Caco-2 (cell line): Measurements from ENCODE around the gene TOMT. TPM values are rescaled to one million over a fixed set of nuclear protein-coding genes. Genes with fewer than 3 reads are reported as not detected.

ENCODE experiments used
- Bru-seq: library from RNA; stranded (reverse); fragments of 400-500 nt; gene quantifications from one replicate; lab custom pipeline; 2021; lab: Mats Ljungman, UMichigan
- BruChase-seq, 2 experiments: library from RNA; stranded (reverse); fragments of 400-500 nt; gene quantifications; one replicate each; lab custom pipeline; 2021; lab: Mats Ljungman, UMichigan
- BruUV-seq: library from RNA; stranded (reverse); fragments of 400-500 nt; replicated peaks from 2 replicates; lab custom pipeline; 2021; lab: Mats Ljungman, UMichigan
- CTCF ChIA-PET: fragments of 300-600 bp; sonication (Branson Sonifier 250); formaldehyde crosslinking; loops from one replicate; lab custom pipeline; 2022; ENCODE audit warnings: antibody characterized with exemption; lab: Charles Lee
- POLR2A ChIA-PET: fragments of 300-600 bp; sonication (Branson Sonifier 250); formaldehyde crosslinking; loops from one replicate; lab custom pipeline; 2022; ENCODE audit warnings: antibody characterized with exemption; lab: Charles Lee
- DNase-seq, 2 experiments: peaks; one replicate each; pipeline versions ENCODE4 v3.0.0 to v3.0.0-alpha.2; 2020 to 2022
- H3K27me3 ChIP-seq: replicated peaks from 2 replicates; pipeline ENCODE4 v1.6.0; 2011; ENCODE audit warnings: low read length; ENCODE audit not compliant: control insufficient read depth, insufficient read depth
- H3K36me3 ChIP-seq: 2 replicates; pipeline ENCODE4 v1.5.1; 2011; ENCODE audit warnings: low read length; ENCODE audit not compliant: control insufficient read depth, insufficient read depth
- H3K4me1 ChIP-seq: fragments of 250-450 bp; sonication (Bioruptor Pico); 2 replicates; pipeline ENCODE4 v1.5.1; 2020; ENCODE audit warnings: mild to moderate bottlenecking
- H3K4me3 ChIP-seq: 2 replicates; pipeline ENCODE4 v1.5.1; 2011; ENCODE audit warnings: low read depth, mild to moderate bottlenecking, control low read depth, low read length
- H3K9me3 ChIP-seq: fragments of 250-450 bp; sonication (Bioruptor Pico); 2 replicates; pipeline ENCODE4 v1.5.1; 2020; ENCODE audit warnings: mild to moderate bottlenecking, moderate library complexity
- H3K27ac Mint-ChIP-seq: one replicate; pipeline ENCODE4 v1.8.0; 2022; ENCODE audit warnings: mixed read lengths; ENCODE audit not compliant: unreplicated experiment
- H3K27me3 Mint-ChIP-seq: one replicate; pipeline ENCODE4 v1.8.0; 2022; ENCODE audit warnings: mixed read lengths; ENCODE audit not compliant: insufficient read depth, unreplicated experiment
- H3K36me3 Mint-ChIP-seq: one replicate; pipeline ENCODE4 v1.8.0; 2022; ENCODE audit warnings: mild to moderate bottlenecking, mixed read lengths; ENCODE audit not compliant: insufficient read depth, unreplicated experiment
- H3K4me1 Mint-ChIP-seq: one replicate; pipeline ENCODE4 v1.8.0; 2022; ENCODE audit warnings: low read depth, mixed read lengths; ENCODE audit not compliant: unreplicated experiment
- H3K4me3 Mint-ChIP-seq: one replicate; pipeline ENCODE4 v1.8.0; 2022; ENCODE audit warnings: mild to moderate bottlenecking, moderate library complexity, mixed read lengths; ENCODE audit not compliant: unreplicated experiment
- H3K9me3 Mint-ChIP-seq: one replicate; pipeline ENCODE4 v1.8.0; 2022; ENCODE audit warnings: mixed read lengths; ENCODE audit not compliant: unreplicated experiment
- CTCF ChIP-seq, 2 experiments: fragments of 200-600 bp in 1 of 2; IDR thresholded peaks; 1 replicate in 1 of 2; 2 replicates in 1 of 2; pipeline versions ENCODE4 v1.5.1 to v1.8.0; 2011 to 2022; ENCODE audit warnings: antibody characterized with exemption in 1 of 2, control low read depth in 1 of 2, inconsistent platforms in 1 of 2, low read depth in 1 of 2, low read length in 1 of 2, mild to moderate bottlenecking in 1 of 2, moderate library complexity in 1 of 2; ENCODE audit not compliant: insufficient read depth in 1 of 2, severe bottlenecking in 1 of 2, unreplicated experiment in 1 of 2
- intact Hi-C: fragments of 100-400 bp; cut with micrococcal nuclease; formaldehyde crosslinking; loops from one replicate; pipeline ENCODE4 v1.10.0; 2022; ENCODE audit not compliant: unreplicated experiment
- long read RNA-seq: library from polyadenylated mRNA; stranded (forward); transcript quantifications from one replicate; pipeline ENCODE4 v2.0.0, GENCODE V29; 2022
- total RNA-seq: library from RNA; stranded (reverse); gene quantifications from 2 replicates; pipeline ENCODE4 v1.2.3, GENCODE V29; 2022

The TOMT gene
- total RNA-seq (not detected in 2 replicates), Bru-seq, nascent RNA (not detected), BruChase-seq, experiment 1, labeled RNA remaining after a 2-hour chase (not detected), BruChase-seq, experiment 2, labeled RNA remaining after a 6-hour chase (not detected)
- long read RNA-seq, result 0 reads

GRCh38 chr11:72105888-72106287 lies at the start of gene TOMT:
TSS of gene TOMT (plus strand) at chr11:72105924. CDS start at chr11:72105952, 28 bp downstream.
- no peaks in the 10 kb centered on the region for H3K27me3 Mint-ChIP-seq
- CTCF ChIA-PET, result interaction anchor here (1.0 kb wide), 1 partner anchor 14 kb away, joined by 3 read pairs; no protein-coding TSS in a partner anchor
- Histone ChIP-seq H3K4me3 (no peak within 1 kb of the TSS), H3K4me1 (peaks cover 18% of the 10 kb centered on the region), H3K9me3 (no peaks in the 10 kb centered on the region), H3K36me3 (peaks cover 7% of the 10 kb centered on the region), H3K27me3 (no peaks in the 10 kb centered on the region)
- POLR2A ChIA-PET, result no interaction called here
- H3K36me3 Mint-ChIP-seq, result peaks cover 33% of the 10 kb centered on the region
- no peak for TF ChIP-seq CTCF (IDR thresholded peaks at IDR 0.05; ENCODE audit: insufficient read depth in 1 of 2, low read depth in 1 of 2, low read length in 1 of 2, severe bottlenecking in 1 of 2, unreplicated experiment in 1 of 2)
- H3K4me1 Mint-ChIP-seq, result peaks cover 20% of the 10 kb centered on the region
- no peak within 1 kb of the TSS for H3K27ac Mint-ChIP-seq
- H3K9me3 Mint-ChIP-seq, result no peaks in the 10 kb centered on the region
- intact Hi-C loops, result no loop called here
- no TSS peak for BruUV-seq
- H3K4me3 Mint-ChIP-seq, result no peak within 1 kb of the TSS
- DNase-seq, result peak in 1 of 2 experiments; percentile 40

GRCh38 chr11:72058416-72059034 lies 47.2 kb upstream of the TOMT start:
- Mint-ChIP-seq H3K9me3 (no peaks in the 10 kb centered on the region), H3K27me3 (no peaks in the 10 kb centered on the region), H3K4me3 (no peak overlapping the region), H3K4me1 (no peaks in the 10 kb centered on the region), H3K27ac (no peak overlapping the region), H3K36me3 (peaks cover 22% of the 10 kb centered on the region)
- BruUV-seq, result no TSS peak
- TF ChIP-seq CTCF (IDR thresholded peaks at IDR 0.05; ENCODE audit: insufficient read depth in 1 of 2, low read depth in 1 of 2, low read length in 1 of 2, severe bottlenecking in 1 of 2, unreplicated experiment in 1 of 2), result no peak
- ChIA-PET POLR2A (interaction anchor here (0.6 kb wide), 1 partner anchor 170 kb away, joined by 3 read pairs; no protein-coding TSS in a partner anchor), CTCF (interaction anchor here (0.6 kb wide), 1 partner anchor 124 kb away, joined by 3 read pairs; no protein-coding TSS in a partner anchor)
- Histone ChIP-seq H3K9me3 (no peaks in the 10 kb centered on the region), H3K4me1 (no peaks in the 10 kb centered on the region), H3K4me3 (no peak overlapping the region), H3K36me3 (peaks cover 2% of the 10 kb centered on the region), H3K27me3 (no peaks in the 10 kb centered on the region)
- intact Hi-C loops, result no loop called here
- DNase-seq, result no peak

- no peaks in the 10 kb centered on the region for H3K27me3 ChIP-seq
- H3K4me3 ChIP-seq, result no peak overlapping the region
- no peak for TF ChIP-seq CTCF (IDR thresholded peaks at IDR 0.05; ENCODE audit: insufficient read depth in 1 of 2, low read depth in 1 of 2, low read length in 1 of 2, severe bottlenecking in 1 of 2, unreplicated experiment in 1 of 2)
- no peaks in the 10 kb centered on the region for H3K4me1 ChIP-seq
- Mint-ChIP-seq H3K4me1 (no peaks in the 10 kb centered on the region), H3K27ac (no peak overlapping the region), H3K27me3 (no peaks in the 10 kb centered on the region), H3K4me3 (no peak overlapping the region), H3K36me3 (peaks cover 29% of the 10 kb centered on the region), H3K9me3 (no peaks in the 10 kb centered on the region)
- POLR2A ChIA-PET, result interaction anchor here (0.6 kb wide), 1 partner anchor 193 kb away, joined by 3 read pairs; no protein-coding TSS in a partner anchor
- intact Hi-C loops, result no loop called here
- H3K9me3 ChIP-seq, result no peaks in the 10 kb centered on the region
- peaks cover 2% of the 10 kb centered on the region for H3K36me3 ChIP-seq
- BruUV-seq, result no TSS peak
- CTCF ChIA-PET, result no interaction called here
- DNase-seq, result no peak
Measured at GRCh38 chr11:72061739-72062396, 43.9 kb upstream of the TOMT start.
